ENCODE data around the gene GRIK4.

Gene GRIK4

DNA sequence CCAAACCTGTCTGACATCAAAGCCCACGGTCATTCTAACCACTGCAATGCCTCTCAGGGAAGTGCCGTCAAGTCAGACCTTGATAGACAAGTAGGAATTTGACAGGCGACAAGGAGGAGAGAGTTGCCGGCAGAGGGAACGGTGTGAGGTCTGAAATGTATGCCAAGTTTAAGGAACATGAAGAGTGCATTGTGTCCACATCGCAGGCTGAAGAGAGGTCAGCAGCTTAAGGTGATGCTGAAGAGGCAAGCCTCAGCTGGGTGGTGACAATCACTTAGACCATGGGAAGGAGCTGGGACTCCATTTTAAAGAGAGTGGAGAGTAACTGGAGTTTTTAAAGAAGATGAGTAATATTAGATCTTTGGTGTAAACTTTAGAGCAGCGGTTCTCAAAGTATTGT is 407.5 kb downstream of the GRIK4 start:
- Histone ChIP-seq H3K36me3 (ENCODE audit: control insufficient read depth, insufficient read depth, low read length) (no peaks in the 10 kb centered on the region), H3K27me3 (ENCODE audit: control insufficient read depth, insufficient read depth, low read length) (no peaks in the 10 kb centered on the region), H3K9ac (ENCODE audit: low read length) (no peak overlapping the region), H3K9me3 (ENCODE audit: control insufficient read depth, low read length) (no peaks in the 10 kb centered on the region), H3K4me3 (ENCODE audit: low read length) (no peak overlapping the region), H3K4me1 (ENCODE audit: control insufficient read depth, insufficient read depth, low read length) (no peaks in the 10 kb centered on the region)

DNA sequence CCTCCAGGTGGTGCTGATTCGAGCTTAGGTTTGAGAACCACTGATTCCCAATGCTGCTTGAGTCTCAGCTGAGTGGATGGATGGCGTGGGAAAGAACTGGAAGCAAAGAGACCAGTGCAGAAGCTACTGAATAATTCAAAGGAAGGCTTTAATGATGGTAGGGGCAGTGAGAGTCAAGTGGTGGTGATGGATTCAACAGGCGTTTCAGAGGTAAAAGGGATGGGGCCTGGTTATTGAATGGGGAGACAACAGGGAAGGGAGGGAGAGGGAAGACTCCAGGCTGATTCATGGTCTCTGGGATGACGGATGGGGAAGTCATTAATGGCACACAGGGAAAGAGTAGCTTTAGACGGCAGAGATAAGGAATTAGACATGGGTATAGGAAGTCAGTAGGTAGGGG is 408.0 kb downstream of the GRIK4 start:
- Histone ChIP-seq H3K4me1 (ENCODE audit: control insufficient read depth, insufficient read depth, low read length) (no peaks in the 10 kb centered on the region), H3K9me3 (ENCODE audit: control insufficient read depth, low read length) (no peaks in the 10 kb centered on the region), H3K27me3 (ENCODE audit: control insufficient read depth, insufficient read depth, low read length) (no peaks in the 10 kb centered on the region), H3K36me3 (ENCODE audit: control insufficient read depth, insufficient read depth, low read length) (no peaks in the 10 kb centered on the region), H3K4me3 (ENCODE audit: low read length) (no peak overlapping the region), H3K9ac (ENCODE audit: low read length) (no peak overlapping the region)

DNA sequence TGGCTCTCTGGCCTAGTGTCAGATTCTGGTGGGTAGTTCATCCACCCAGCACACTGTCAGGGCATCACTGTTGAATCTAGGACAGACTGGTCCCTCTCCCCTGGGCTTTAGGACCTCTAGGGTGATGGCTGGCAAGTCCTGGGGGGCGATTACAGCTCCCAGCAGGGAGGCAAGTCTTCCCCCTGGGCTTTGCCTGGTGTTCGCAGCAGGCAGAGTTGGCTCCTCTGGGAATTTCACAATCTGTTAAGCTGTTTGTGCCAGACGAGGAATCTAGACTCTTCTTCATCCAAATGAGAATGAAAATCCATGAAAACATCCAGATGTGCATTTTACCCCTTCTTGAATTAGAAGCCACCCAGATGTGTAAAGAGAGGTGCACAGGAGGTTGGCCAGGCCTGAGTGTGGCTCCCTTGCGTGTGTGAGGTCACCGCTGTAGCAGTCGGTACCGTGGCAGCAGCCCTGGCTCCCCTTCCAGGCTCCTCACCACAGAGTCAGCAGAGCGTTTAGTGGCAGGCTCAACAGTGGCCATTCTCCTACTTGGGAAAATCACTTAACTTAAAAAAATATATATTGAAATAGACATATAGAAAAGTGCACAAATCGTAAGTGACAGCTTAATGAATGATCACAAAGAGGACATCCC is 412.4 kb downstream of the GRIK4 start:
- Histone ChIP-seq H3K4me3 (ENCODE audit: low read length) (no peak overlapping the region), H3K4me1 (ENCODE audit: control insufficient read depth, insufficient read depth, low read length) (no peaks in the 10 kb centered on the region), H3K36me3 (ENCODE audit: control insufficient read depth, insufficient read depth, low read length) (no peaks in the 10 kb centered on the region), H3K9me3 (ENCODE audit: control insufficient read depth, low read length) (no peaks in the 10 kb centered on the region), H3K27me3 (ENCODE audit: control insufficient read depth, insufficient read depth, low read length) (no peaks in the 10 kb centered on the region), H3K9ac (ENCODE audit: low read length) (no peak overlapping the region)

DNA sequence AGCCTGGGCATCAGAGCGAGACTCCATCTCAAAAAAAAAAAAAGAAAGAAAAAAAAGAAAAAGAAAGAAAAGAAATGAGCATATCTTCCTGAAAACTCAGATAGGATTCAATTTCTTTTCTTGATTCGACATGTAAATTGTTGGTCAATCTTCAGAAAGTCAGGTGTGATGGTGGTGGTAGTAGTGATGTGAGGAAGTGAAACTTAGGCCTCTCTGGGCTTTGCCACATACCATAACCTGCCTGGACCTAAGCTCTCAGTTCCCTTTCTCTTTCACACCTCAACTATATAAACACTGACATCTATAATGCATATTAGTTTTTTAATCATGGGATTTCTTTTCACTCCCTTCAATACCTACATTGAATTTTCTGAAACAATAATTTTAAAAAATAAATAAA is 414.4 kb downstream of the GRIK4 start:
- no peak overlapping the region for H3K9ac ChIP-seq (ENCODE audit: low read length)
- no peaks in the 10 kb centered on the region for H3K9me3 ChIP-seq (ENCODE audit: control insufficient read depth, low read length)
- H3K4me1 ChIP-seq (ENCODE audit: control insufficient read depth, insufficient read depth, low read length): no peaks in the 10 kb centered on the region
- H3K36me3 ChIP-seq (ENCODE audit: control insufficient read depth, insufficient read depth, low read length): no peaks in the 10 kb centered on the region
- H3K4me3 ChIP-seq (ENCODE audit: low read length): no peak overlapping the region
- H3K27me3 ChIP-seq (ENCODE audit: control insufficient read depth, insufficient read depth, low read length): no peaks in the 10 kb centered on the region

DNA sequence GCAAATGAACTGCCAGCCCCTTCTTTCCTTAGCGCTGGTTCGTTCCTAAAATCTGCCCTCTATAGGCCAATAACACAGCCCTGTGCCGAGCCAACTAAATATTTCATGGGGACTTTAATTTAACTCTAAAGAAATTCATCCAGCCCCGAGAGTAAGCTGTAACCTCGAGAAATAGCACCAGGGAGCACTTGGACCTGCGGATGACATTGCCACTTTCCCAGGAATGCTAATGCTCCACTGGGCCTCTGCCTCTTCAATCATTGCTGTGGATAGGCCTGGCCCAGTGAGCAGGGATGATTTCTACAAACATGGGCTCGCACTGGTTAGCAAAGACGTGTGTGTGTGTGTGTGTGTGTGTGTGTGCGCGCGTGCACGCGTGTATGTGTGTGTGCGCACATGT is 417.1 kb downstream of the GRIK4 start:
- H3K9ac ChIP-seq (ENCODE audit: low read length): no peak overlapping the region
- no peaks in the 10 kb centered on the region for H3K4me1 ChIP-seq (ENCODE audit: control insufficient read depth, insufficient read depth, low read length)
- H3K27me3 ChIP-seq (ENCODE audit: control insufficient read depth, insufficient read depth, low read length): no peaks in the 10 kb centered on the region
- no peaks in the 10 kb centered on the region for H3K9me3 ChIP-seq (ENCODE audit: control insufficient read depth, low read length)
- no peaks in the 10 kb centered on the region for H3K36me3 ChIP-seq (ENCODE audit: control insufficient read depth, insufficient read depth, low read length)
- no peak overlapping the region for H3K4me3 ChIP-seq (ENCODE audit: low read length)

DNA sequence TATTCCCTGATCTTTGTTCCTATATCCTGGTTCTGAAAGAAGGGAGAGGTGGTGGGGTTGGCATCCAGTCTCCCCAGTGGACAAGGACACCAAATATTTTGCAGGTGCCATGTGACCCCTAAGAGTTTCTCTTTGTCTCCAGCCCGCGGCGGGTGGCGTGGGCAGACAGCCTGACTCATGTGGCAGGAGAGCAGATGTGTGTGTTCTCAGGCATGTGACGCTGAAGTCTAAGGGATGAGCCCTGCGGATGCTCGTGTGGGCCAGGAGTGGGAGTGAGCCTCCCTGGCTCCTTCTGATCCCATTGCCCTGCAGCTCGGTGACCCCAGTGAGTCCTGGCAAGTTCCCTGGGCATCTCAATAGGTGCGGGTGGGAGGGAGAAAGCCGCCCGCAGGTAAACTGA is 417.5 kb downstream of the GRIK4 start:
- Histone ChIP-seq H3K9me3 (ENCODE audit: control insufficient read depth, low read length) (no peaks in the 10 kb centered on the region), H3K9ac (ENCODE audit: low read length) (no peak overlapping the region), H3K4me3 (ENCODE audit: low read length) (no peak overlapping the region), H3K27me3 (ENCODE audit: control insufficient read depth, insufficient read depth, low read length) (no peaks in the 10 kb centered on the region), H3K4me1 (ENCODE audit: control insufficient read depth, insufficient read depth, low read length) (no peaks in the 10 kb centered on the region), H3K36me3 (ENCODE audit: control insufficient read depth, insufficient read depth, low read length) (no peaks in the 10 kb centered on the region)

DNA sequence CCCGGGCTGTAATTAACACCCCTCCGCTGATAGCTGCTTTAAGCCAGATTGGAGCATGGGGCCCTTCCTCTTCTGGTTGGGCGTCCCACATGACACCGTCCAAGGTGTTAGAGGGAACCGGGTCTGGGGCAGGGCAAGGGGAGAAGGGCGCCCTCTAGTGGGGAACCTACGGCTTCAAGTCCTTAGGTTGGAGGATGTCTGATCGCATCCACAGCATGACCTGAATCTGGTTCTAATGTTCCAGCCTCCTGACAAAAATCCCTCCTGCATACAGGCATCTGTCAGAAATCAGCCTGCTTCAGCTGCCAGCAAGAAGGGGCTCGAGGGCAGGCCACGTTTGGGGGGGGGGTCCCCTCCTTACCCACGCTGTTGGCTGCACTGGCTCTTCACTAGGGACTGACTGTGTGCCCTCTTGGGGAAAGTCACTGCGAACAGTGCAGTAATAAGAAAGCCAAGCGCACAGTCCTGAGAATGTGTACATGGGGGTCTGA is 418.2 kb downstream of the GRIK4 start:
- no peaks in the 10 kb centered on the region for H3K36me3 ChIP-seq (ENCODE audit: control insufficient read depth, insufficient read depth, low read length)
- peaks cover 4% of the 10 kb centered on the region for H3K27me3 ChIP-seq (ENCODE audit: control insufficient read depth, insufficient read depth, low read length)
- no peak overlapping the region for H3K4me3 ChIP-seq (ENCODE audit: low read length)
- H3K4me1 ChIP-seq (ENCODE audit: control insufficient read depth, insufficient read depth, low read length): no peaks in the 10 kb centered on the region
- H3K9me3 ChIP-seq (ENCODE audit: control insufficient read depth, low read length): no peaks in the 10 kb centered on the region
- H3K9ac ChIP-seq (ENCODE audit: low read length): no peak overlapping the region

DNA sequence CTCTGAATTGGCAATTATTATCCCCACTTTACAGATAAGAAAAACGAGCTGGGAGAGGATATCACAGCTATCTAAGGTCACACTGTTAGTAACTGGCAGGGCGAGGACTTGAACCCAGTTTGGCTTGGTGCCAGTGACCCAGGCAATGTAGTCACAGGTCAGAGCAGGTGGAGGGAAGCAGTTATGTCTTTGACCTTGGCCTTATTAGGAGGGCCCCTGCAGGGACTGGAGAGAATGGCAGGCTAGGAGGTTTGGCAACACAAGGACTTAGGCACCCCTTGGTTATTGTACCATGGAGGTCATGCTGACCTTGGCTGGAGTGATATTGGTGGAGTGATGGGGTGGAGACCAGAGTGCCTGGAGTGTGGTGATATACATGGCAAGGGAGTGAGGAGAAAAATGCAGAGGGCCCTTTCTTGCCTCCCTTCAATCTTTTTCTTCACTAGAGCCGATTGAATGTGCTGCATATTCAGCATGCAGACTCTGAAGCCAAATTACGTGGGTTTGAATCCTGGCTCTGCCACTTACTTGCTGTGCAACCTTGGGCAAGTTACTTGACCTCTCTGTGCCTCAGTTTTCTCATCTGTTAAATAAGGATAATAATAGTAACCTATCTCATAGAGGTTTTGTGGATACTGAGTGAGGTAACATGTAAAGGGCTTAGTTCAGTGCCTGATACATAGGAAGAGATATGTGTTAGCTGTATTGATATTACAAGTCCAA is 419.7 kb downstream of the GRIK4 start:
- H3K9ac ChIP-seq (ENCODE audit: low read length): no peak overlapping the region
- no peaks in the 10 kb centered on the region for H3K9me3 ChIP-seq (ENCODE audit: control insufficient read depth, low read length)
- no peaks in the 10 kb centered on the region for H3K4me1 ChIP-seq (ENCODE audit: control insufficient read depth, insufficient read depth, low read length)
- H3K36me3 ChIP-seq (ENCODE audit: control insufficient read depth, insufficient read depth, low read length): no peaks in the 10 kb centered on the region
- peaks cover 4% of the 10 kb centered on the region for H3K27me3 ChIP-seq (ENCODE audit: control insufficient read depth, insufficient read depth, low read length)
- H3K4me3 ChIP-seq (ENCODE audit: low read length): no peak overlapping the region

DNA sequence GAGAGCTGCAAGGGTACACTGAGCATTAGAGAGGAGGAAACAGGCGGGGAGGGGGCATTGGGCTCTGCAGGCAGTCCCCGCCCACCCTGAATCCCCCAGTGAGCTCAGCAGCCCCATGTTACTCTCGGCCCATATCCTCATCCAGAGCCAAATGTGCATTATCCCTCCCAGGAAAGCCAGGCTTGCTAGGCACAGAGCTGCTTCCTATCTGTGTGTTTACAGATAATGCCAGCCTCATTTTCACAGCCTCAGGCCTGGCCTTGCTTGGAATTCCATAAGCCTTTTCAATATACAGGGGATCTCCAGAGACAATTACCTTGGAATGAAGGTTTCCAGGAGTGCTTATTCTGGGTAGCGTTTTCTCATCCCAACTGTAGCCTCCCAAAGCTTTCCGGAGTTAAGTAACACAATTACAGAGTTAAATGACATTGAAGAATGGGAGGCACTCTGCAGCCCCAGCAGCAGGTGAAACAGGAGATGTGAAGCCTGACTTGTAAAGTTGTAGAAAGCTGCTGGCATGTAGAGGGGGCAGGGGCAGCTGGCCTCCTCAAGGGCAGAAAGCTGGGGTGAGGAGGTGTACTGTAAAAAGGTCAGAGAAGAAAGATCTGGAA is 420.9 kb downstream of the GRIK4 start:
- Histone ChIP-seq H3K27me3 (ENCODE audit: control insufficient read depth, insufficient read depth, low read length) (peaks cover 4% of the 10 kb centered on the region), H3K9ac (ENCODE audit: low read length) (no peak overlapping the region), H3K36me3 (ENCODE audit: control insufficient read depth, insufficient read depth, low read length) (no peaks in the 10 kb centered on the region), H3K4me3 (ENCODE audit: low read length) (no peak overlapping the region), H3K4me1 (ENCODE audit: control insufficient read depth, insufficient read depth, low read length) (no peaks in the 10 kb centered on the region), H3K9me3 (ENCODE audit: control insufficient read depth, low read length) (no peaks in the 10 kb centered on the region)

DNA sequence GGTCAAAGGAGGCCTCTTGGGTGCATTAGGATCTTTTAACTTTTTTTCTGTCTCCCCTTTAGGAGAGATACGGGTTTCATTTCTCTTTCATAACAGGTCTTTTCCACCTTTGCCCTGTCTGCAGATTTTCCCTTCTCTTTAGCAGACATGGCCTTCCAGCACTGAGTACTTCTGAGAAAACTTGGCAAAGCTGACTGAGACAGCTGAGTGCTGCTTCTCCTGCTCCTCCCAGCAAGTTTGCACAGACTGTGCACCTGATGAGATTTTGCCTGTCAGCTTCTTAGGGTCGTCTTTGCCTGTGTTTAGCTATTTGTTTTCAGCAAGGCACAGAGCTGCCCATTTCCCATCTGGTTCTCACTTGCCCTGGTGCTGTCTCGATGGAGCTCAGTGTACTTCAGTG is 424.8 kb downstream of the GRIK4 start:
- H3K36me3 ChIP-seq (ENCODE audit: control insufficient read depth, insufficient read depth, low read length): no peaks in the 10 kb centered on the region

DNA sequence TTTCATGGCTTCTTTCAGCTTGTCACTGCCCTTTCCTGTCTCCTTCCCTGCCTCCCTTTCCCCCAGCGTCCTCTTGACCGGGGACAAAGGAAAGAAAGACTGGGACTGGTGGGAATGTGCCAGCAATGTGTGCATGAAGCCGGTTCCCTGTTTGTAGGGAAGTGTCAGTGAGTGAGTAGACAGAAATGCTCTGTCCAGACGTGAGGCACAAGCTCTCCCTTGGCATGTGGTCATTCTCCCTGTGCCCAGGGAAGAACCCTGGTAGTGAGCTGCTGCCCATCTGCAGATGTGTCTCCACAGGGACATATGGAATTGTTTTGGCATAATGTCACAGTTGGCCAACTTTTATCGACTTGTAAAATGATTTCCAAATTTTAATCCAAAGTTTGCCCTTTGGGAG is 426.0 kb downstream of the GRIK4 start:
- Histone ChIP-seq H3K9ac (ENCODE audit: low read length) (no peak overlapping the region), H3K9me3 (ENCODE audit: control insufficient read depth, low read length) (no peaks in the 10 kb centered on the region), H3K4me3 (ENCODE audit: low read length) (no peak overlapping the region), H3K36me3 (ENCODE audit: control insufficient read depth, insufficient read depth, low read length) (no peaks in the 10 kb centered on the region), H3K27me3 (ENCODE audit: control insufficient read depth, insufficient read depth, low read length) (peaks cover 7% of the 10 kb centered on the region), H3K4me1 (ENCODE audit: control insufficient read depth, insufficient read depth, low read length) (no peaks in the 10 kb centered on the region)

More for the DNA sequence above, 424.8 kb downstream of the GRIK4 start:
- H3K9me3 ChIP-seq (ENCODE audit: control insufficient read depth, low read length): no peaks in the 10 kb centered on the region
- H3K9ac ChIP-seq (ENCODE audit: low read length): no peak overlapping the region
- no peaks in the 10 kb centered on the region for H3K4me1 ChIP-seq (ENCODE audit: control insufficient read depth, insufficient read depth, low read length)
- peaks cover 7% of the 10 kb centered on the region for H3K27me3 ChIP-seq (ENCODE audit: control insufficient read depth, insufficient read depth, low read length)
- H3K4me3 ChIP-seq (ENCODE audit: low read length): no peak overlapping the region

DNA sequence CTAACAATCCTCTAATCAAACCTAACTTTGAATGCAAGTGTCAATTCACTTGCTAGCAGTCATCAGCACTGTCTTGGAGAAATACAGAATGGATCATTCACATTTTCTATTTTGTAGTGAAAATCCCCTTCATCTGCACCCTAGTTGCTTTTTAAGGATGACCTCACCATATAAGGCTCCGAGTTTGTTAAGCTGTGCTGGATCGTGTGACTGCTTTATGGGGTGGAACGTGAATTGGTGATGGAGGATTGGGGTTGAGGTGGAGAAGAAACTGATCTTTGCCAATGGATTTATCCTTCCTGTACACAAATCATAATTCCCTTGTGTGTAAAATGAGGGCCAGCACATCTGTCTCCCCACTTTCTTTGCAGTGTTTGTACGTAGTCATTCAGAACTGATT is 426.7 kb downstream of the GRIK4 start:
- Histone ChIP-seq H3K27me3 (ENCODE audit: control insufficient read depth, insufficient read depth, low read length) (peaks cover 7% of the 10 kb centered on the region), H3K9ac (ENCODE audit: low read length) (no peak overlapping the region), H3K4me3 (ENCODE audit: low read length) (no peak overlapping the region), H3K36me3 (ENCODE audit: control insufficient read depth, insufficient read depth, low read length) (no peaks in the 10 kb centered on the region), H3K4me1 (ENCODE audit: control insufficient read depth, insufficient read depth, low read length) (no peaks in the 10 kb centered on the region), H3K9me3 (ENCODE audit: control insufficient read depth, low read length) (no peaks in the 10 kb centered on the region)
